B cell (primary cell): ENCODE data around the gene CD81.

Source experiments
- CTCF ChIP-seq: fragments of 200-600 bp; IDR thresholded peaks from one replicate; pipeline ENCODE4 v1.8.0; 2022; ENCODE audit warnings: antibody characterized with exemption, mild to moderate bottlenecking
- EZH2 ChIP-seq: IDR thresholded peaks from 2 replicates; pipeline ENCODE4 v1.6.1; 2012; ENCODE audit warnings: borderline replicate concordance, low read depth, mild to moderate bottlenecking, moderate library complexity, low read length; ENCODE audit not compliant: insufficient read depth, poor library complexity, severe bottlenecking

DNA sequence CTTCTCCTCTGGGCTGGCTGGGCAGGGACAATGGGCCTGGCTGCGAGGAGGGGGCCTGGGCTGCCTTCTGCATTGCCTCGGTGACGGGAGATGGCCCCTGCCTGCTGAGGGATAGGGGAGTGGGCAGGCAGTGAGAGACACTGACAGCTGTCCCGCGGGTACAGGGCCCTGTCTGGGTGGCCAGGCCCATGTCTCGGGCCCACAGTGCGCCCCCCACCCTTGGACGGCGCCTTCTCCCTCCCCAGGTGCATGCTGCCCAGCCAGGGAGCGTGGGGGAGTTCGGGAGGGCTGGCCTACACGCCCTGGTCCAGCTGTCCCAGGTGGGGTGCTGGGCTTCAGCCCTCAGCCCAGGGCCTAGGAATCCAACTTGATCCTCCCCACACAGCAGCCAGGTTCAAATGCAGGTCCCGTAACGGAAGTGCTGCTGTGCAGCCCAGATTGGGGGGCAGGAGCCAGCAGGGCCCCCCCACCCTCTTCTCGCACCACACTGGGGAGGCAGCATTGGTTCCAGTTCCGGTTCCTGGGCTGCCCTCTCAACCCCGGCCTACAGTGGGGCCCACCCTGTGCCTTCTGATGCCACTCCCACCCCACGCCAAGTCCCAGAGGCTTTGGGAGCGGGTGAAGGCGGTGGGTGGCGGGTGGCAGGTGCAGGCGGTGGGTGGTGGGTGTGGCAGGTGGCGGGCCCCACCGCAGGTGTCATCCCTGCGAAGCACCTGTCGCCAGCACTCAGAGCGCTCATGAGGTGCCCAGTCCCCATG, 16.2 kb downstream of the CD81 start:
- TF ChIP-seq CTCF (no peak), EZH2 (no peak)
